GM12878 (cell line): ENCODE data around the gene UTF1. TPM values are rescaled to one million over a fixed set of nuclear protein-coding genes. Genes with fewer than 3 reads are reported as not detected.

Experiments
- ATAC-seq: fragments of 200-7000 bp; cut with Tn5 transposase; 3 replicates; pipeline ENCODE4 v1.9.1; 2020; ENCODE audit warnings: mild to moderate bottlenecking, moderate library complexity
- BruUV-seq: library from RNA; stranded (reverse); fragments of 400-500 nt; replicated peaks from 2 replicates; lab custom pipeline; 2021; lab: Mats Ljungman, UMichigan
- CTCF ChIA-PET: fragments of 300-600 bp; sonication (Branson Sonifier 250); formaldehyde crosslinking; extraction: SDS; loops from one replicate; lab custom pipeline; 2021; ENCODE audit warnings: inconsistent platforms; lab: Yijun Ruan, JAX
- POLR2A ChIA-PET: fragments of 350-600 bp; formaldehyde crosslinking; extraction: SDS; loops from one replicate; lab custom pipeline; 2021; ENCODE audit warnings: inconsistent platforms; lab: Charles Lee
- RAD21 ChIA-PET: fragments of 300-600 bp; sonication (Branson Sonifier 250); formaldehyde crosslinking; loops from one replicate; lab custom pipeline; 2023; ENCODE audit warnings: antibody characterized with exemption; ENCODE audit not compliant: unreplicated experiment; lab: Charles Lee
- SMC1A ChIA-PET: fragments of 300-600 bp; sonication (Branson Sonifier 250); formaldehyde crosslinking; loops from one replicate; lab custom pipeline; 2023; ENCODE audit not compliant: unreplicated experiment, uncharacterized antibody; lab: Charles Lee
- DNase-seq: peaks from one replicate; pipeline ENCODE4 v3.0.0-alpha.2; 2011; ENCODE audit warnings: low read depth, low spot score
- FAIRE-seq: peaks from 3 replicates; lab custom pipeline; 2011; peaks lifted over from hg19 to GRCh38; lab: Jason Lieb, UNC
- H2AFZ ChIP-seq: 2 replicates; pipeline ENCODE4 v1.6.0; 2011; ENCODE audit warnings: low read depth, low read length, control low read depth; ENCODE audit not compliant: control insufficient read depth
- H3K27ac ChIP-seq: 2 replicates; pipeline ENCODE4 v1.5.1; 2011; ENCODE audit warnings: control low read depth; ENCODE audit not compliant: control insufficient read depth, insufficient read depth
- H3K27me3 ChIP-seq, 2 experiments: replicated peaks in 1 of 2; 2 replicates each; pipeline versions ENCODE4 v1.6.0 to v1.6.1; 2011; ENCODE audit warnings: low read length in 1 of 2; ENCODE audit not compliant: control insufficient read depth in 2 of 2, insufficient read depth in 2 of 2
- H3K36me3 ChIP-seq, 2 experiments: 2 replicates each; pipeline ENCODE4 v1.5.1; 2011; ENCODE audit warnings: low read length in 1 of 2; ENCODE audit not compliant: control insufficient read depth in 2 of 2, insufficient read depth in 2 of 2
- H3K4me1 ChIP-seq: 2 replicates; pipeline ENCODE4 v1.6.1; 2011; ENCODE audit warnings: mild to moderate bottlenecking, low read length, moderate library complexity, mixed read lengths; ENCODE audit not compliant: control insufficient read depth, insufficient read depth
- H3K4me2 ChIP-seq: 2 replicates; pipeline ENCODE4 v1.6.0; 2011; ENCODE audit warnings: control low read depth; ENCODE audit not compliant: control insufficient read depth, insufficient read depth
- H3K4me3 ChIP-seq: fragments of 200-600 bp; sonication (generic); 2 replicates; pipeline ENCODE4 v1.5.1; 2016
- H3K79me2 ChIP-seq: 2 replicates; pipeline ENCODE4 v1.6.0; 2011; ENCODE audit warnings: low read length; ENCODE audit not compliant: control insufficient read depth, insufficient read depth
- H3K9ac ChIP-seq: 2 replicates; pipeline ENCODE4 v1.8.0; 2011; ENCODE audit warnings: low read length, control low read depth, mixed read lengths; ENCODE audit not compliant: control insufficient read depth, insufficient read depth
- H3K9me3 ChIP-seq: replicated peaks from 3 replicates; pipeline ENCODE4 v1.5.1; 2011; ENCODE audit warnings: mild to moderate bottlenecking, low read length; ENCODE audit not compliant: control insufficient read depth, insufficient read depth
- H4K20me1 ChIP-seq: 2 replicates; pipeline ENCODE4 v1.6.0; 2011; ENCODE audit not compliant: control insufficient read depth, insufficient read depth
- RELA ChIP-seq: fragments of 450-650 bp; IDR thresholded peaks from 2 replicates; pipeline ENCODE4 v1.8.0; 2014; ENCODE audit warnings: borderline replicate concordance; ENCODE audit not compliant: partially characterized antibody
- TCF7 ChIP-seq: IDR thresholded peaks from 2 replicates; pipeline ENCODE4 v1.6.1; 2014; ENCODE audit warnings: antibody characterized with exemption, borderline replicate concordance
- WGBS: methylation state at CpG from one replicate; pipeline ENCODE4 v1.1.6; 2016; ENCODE audit warnings: low lambda C conversion rate; ENCODE audit not compliant: insufficient replicate concordance, insufficient coverage; ENCODE audit errors: missing lambda C conversion rate; 5-methylcytosine and 5-hydroxymethylcytosine counted together
- in situ Hi-C: fragments of 300-500 bp; cut with MboI; formaldehyde crosslinking; loops from 9 replicates; pipeline ENCODE4 v1.14.3; 2018; ENCODE audit warnings: mixed read lengths
- intact Hi-C: fragments of 100-400 bp; cut with micrococcal nuclease; formaldehyde crosslinking; loops from one replicate; pipeline ENCODE4 v1.14.2; 2022; ENCODE audit not compliant: unreplicated experiment
- polyA plus RNA-seq, 11 experiments: library from polyadenylated mRNA; depleted of rRNA in 4 of 11; unstranded in 6 of 11; stranded (reverse) in 5 of 11; fragments of >200 nt; fragmentation: Nextera tagmentation in 4 of 11; fragmentation: Illumina TruSeq in 1 of 11; extraction: Ambion mirVana in 4 of 11; extraction: Trizol in 1 of 11; gene quantifications; 1 replicate in 1 of 11; 2 replicates in 10 of 11; pipeline versions ENCODE4 v1.2.1 to v1.2.3, GENCODE V29; 2011 to 2016; ENCODE audit warnings: inconsistent platforms in 2 of 11, missing spikeins in 2 of 11, low read depth in 1 of 11
- total RNA-seq, 4 experiments: library from RNA; depleted of rRNA in 3 of 4; stranded (reverse); fragments of >200 nt in 3 of 4; fragmentation: Illumina TruSeq in 1 of 4; extraction: Trizol in 1 of 4; gene quantifications; 2 replicates each; pipeline versions ENCODE4 v1.2.1 to v1.2.3, GENCODE V29; 2013 to 2021
- TF ChIP-seq, protein P1 (sequence below): IDR thresholded peaks from 2 replicates; pipeline ENCODE4 v1.6.1; 2012; ENCODE audit warnings: low read length, inconsistent platforms
- TF ChIP-seq, protein P2 (sequence below): fragments of 450-650 bp; IDR thresholded peaks from 2 replicates; pipeline ENCODE4 v1.6.1; 2018; ENCODE audit warnings: mild to moderate bottlenecking, low read depth, moderate library complexity; ENCODE audit not compliant: partially characterized antibody

The UTF1 gene
- total and polyA plus RNA-seq, 10 of the 15 experiments (the other 5 are each of a cell fraction or from before 2014, with no cell fraction given): not detected

DNA sequence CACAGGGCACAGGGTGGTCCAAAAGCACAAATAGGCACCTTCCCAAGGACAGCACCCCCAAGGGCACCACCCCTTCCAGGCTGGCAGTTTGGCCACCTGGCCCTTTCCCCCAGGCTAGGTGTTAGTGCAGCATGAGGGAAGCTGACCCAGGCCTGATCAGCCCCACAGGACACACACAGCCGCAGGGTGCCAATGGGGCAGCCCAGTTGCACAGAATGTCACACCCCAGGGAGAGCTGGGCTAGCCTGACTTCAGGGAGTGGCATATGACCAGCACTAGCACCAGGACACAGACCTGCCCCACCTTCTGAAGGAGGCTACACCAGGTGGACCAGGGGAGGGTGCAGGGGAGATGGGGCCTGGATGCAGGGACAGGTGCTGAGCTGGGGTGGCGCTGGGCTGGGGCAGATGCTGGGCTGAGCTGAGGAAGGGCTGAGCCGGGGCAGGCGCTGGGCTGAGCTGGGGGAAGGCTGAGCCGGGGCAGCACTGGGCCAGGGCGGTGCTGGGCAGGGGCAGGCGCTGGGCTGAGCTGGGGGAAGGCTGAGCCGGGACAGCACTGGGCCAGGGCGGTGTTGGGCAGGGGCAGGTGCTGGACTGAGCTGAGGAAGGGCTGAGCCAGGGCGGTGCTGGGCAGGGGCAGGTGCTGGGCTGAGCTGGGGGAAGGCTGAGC, 50.5 kb downstream of the UTF1 start:
- RAD21 ChIA-PET: no interaction called here

More for the DNA sequence above, 50.5 kb downstream of the UTF1 start:
- DNase-seq: no peak
- Histone ChIP-seq H3K79me2 (peaks cover 8% of the 10 kb centered on the region), H3K36me3 (peaks cover 8 to 21% of the 10 kb centered on the region in 2 experiments), H3K9ac (no peak overlapping the region), H3K9me3 (no peaks in the 10 kb centered on the region), H3K27me3 (no peaks in the 10 kb centered on the region), H3K4me3 (no peak overlapping the region), H3K4me2 (no peak overlapping the region), H2AFZ (no peak overlapping the region), H3K4me1 (peaks cover 25% of the 10 kb centered on the region), H4K20me1 (no peaks in the 10 kb centered on the region), H3K27ac (no peak overlapping the region)
- POLR2A ChIA-PET: no interaction called here
- TF ChIP-seq TCF7 (no peak), RELA (no peak)
- TF ChIP-seq, protein P1, sequence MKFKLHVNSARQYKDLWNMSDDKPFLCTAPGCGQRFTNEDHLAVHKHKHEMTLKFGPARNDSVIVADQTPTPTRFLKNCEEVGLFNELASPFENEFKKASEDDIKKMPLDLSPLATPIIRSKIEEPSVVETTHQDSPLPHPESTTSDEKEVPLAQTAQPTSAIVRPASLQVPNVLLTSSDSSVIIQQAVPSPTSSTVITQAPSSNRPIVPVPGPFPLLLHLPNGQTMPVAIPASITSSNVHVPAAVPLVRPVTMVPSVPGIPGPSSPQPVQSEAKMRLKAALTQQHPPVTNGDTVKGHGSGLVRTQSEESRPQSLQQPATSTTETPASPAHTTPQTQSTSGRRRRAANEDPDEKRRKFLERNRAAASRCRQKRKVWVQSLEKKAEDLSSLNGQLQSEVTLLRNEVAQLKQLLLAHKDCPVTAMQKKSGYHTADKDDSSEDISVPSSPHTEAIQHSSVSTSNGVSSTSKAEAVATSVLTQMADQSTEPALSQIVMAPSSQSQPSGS: no peak
- TF ChIP-seq, protein P2, sequence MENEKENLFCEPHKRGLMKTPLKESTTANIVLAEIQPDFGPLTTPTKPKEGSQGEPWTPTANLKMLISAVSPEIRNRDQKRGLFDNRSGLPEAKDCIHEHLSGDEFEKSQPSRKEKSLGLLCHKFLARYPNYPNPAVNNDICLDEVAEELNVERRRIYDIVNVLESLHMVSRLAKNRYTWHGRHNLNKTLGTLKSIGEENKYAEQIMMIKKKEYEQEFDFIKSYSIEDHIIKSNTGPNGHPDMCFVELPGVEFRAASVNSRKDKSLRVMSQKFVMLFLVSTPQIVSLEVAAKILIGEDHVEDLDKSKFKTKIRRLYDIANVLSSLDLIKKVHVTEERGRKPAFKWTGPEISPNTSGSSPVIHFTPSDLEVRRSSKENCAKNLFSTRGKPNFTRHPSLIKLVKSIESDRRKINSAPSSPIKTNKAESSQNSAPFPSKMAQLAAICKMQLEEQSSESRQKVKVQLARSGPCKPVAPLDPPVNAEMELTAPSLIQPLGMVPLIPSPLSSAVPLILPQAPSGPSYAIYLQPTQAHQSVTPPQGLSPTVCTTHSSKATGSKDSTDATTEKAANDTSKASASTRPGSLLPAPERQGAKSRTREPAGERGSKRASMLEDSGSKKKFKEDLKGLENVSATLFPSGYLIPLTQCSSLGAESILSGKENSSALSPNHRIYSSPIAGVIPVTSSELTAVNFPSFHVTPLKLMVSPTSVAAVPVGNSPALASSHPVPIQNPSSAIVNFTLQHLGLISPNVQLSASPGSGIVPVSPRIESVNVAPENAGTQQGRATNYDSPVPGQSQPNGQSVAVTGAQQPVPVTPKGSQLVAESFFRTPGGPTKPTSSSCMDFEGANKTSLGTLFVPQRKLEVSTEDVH: no peak
- SMC1A ChIA-PET: no interaction called here
- no peak for FAIRE-seq
- intact Hi-C loops (no loop called here), in situ Hi-C loops (no loop called here)
- CTCF ChIA-PET: interaction anchor here (2.8 kb wide), 1 partner anchor 23 kb away, joined by 9 read pairs; no protein-coding TSS in a partner anchor
- BruUV-seq: no TSS peak
- ATAC-seq: no peak
- WGBS: 88% methylated on average over 10 of the region's 10 CpGs
